Stimulated activated CD4-positive, alpha-beta T cell treated with anti-CD3 and anti-CD28 coated beads, Interleukin-2, amount 100 ng/mL, for 4 hours (primary cell): ENCODE results near the gene NUDT5.

Experiments used
- DNase-seq: peaks from one replicate; pipeline ENCODE4 v3.0.0-alpha.2; 2020; ENCODE audit warnings: low read depth

Gene NUDT5

GRCh38 chr10:12162927-12163326 is 32.8 kb downstream of the NUDT5 start:
- no peak for DNase-seq

- DNase-seq, result no peak
Observed at GRCh38 chr10:12160664-12161063, 35.0 kb downstream of the NUDT5 start.

GRCh38 chr10:12158111-12158510 is 37.6 kb downstream of the NUDT5 start:
- no peak for DNase-seq

DNA sequence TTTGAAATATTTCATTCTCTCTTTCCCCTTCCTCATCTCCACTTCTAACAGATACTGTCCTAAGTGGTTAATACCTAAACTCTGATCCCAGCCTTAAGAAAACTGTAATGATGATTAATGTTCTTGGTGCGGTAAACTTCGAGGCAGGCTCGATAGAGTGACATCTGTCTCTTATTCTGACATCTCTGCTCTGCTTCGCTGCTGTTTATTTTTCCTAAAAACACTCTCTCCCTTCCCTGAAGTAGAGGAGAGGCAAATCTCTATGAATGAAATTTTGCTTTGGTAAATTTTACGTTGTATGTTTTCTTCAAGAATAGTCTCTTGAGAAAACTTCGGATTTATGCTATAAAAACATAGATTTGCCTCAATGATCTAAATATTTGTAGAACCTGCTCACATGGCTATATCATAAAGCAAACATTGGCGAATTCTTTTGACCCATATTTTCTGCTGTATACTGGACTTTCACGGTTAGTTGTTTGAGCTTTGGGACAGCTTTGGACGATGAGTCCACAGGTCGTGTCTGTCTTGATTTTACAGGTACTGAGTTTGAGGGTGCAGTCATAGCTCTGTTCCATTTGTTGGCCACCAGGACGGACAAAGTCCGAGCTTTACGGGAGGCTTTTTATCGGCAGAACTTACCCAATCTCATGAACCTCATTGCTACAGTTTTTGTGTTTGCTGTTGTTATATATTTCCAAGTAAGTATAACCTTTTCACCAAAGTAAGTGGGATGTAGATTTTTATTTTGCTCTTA is 39.1 kb downstream of the NUDT5 start:
- no peak for DNase-seq

DNA sequence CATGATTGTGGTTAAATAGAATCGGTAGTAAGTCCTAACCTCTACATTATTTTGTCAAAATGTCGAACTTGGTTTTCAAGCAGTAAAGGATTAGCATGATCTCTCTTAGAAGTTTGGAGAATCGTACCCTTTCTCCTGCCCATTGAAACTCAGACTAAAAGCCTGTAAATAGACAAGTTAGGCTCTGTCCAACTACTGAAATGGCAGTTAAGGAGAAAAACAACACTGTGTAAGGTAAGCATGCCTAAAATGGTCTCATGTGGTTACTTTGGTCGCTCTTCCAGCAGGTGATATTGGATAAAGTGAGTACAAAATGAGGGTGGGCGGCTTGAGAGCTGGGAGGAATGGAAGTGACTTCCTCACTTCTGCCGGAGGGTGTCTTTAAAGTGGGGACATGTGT is 41.2 kb downstream of the NUDT5 start:
- no peak for DNase-seq

DNA sequence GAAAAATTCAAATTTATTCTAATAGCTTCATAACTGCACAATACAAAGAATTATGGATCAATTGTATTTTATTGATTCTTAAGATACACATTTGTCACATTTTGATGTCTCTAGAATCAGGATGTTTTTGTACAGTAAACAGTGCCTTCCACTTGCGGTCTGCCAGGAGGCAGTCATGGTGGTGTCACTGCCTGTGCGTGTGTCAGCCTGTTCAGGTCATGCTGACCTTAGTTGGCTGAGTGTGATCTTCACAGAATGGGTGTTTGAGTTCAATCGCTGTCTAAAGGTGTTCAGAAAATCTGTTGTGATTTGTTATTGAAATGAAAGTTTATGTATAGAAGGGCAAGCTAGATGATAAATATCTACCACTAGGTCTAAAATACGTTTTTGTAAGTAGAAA is 45.5 kb downstream of the NUDT5 start:
- no peak for DNase-seq

DNA sequence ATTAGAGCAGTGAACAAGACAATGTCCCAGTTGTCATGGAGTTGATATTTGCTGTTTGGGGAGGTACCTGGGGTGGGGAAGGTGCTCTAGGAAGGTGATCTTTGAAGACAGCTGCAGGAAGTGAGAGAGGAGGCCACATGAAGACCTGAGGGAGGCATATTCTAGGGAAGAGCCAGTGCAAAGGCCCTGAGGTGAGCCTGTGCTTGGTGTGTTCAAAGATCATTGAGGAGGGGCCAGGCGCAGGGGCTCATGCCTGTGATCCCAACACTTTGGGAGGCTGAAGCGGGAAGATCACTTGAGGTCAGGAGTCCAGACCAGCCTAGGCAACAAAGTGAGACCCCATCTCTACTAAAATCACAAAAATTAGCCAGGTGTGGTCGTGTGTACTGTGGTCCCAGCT is 51.2 kb downstream of the NUDT5 start:
- no peak for DNase-seq

DNA sequence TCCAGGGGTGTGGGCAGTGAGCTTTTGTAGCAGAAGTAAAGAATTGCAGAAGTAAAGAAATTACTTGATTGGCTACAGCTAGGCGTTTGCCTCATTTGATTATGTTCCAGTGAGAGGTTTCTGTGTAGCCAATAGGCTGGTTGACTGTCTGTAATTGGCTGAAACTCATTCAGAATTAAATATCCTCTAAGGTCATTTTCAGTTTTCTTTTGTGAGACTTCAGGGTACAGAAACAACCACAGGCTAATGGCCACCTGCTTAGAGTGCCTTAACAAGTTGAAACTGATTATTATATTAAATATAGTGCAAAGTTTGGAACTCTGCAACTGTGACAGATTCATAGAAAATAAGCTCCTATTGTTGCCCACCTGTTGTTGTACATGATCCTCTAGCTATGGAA is 55.7 kb downstream of the NUDT5 start:
- DNase-seq, result no peak

GRCh38 chr10:12135631-12136030 is 60.1 kb downstream of the NUDT5 start:
- DNase-seq, result no peak

- peak; percentile 12 for DNase-seq
Observed at GRCh38 chr10:12130237-12130872, 65.3 kb downstream of the NUDT5 start.

GRCh38 chr10:12129222-12130111 is 66.2 kb downstream of the NUDT5 start, which contains the start of gene SEC61A2:
Gene SEC61A2, plus strand, starts transcription at chr10:12129677. Its CDS starts 111 bp downstream, at chr10:12129788.
- peak; percentile 97 for DNase-seq

DNA sequence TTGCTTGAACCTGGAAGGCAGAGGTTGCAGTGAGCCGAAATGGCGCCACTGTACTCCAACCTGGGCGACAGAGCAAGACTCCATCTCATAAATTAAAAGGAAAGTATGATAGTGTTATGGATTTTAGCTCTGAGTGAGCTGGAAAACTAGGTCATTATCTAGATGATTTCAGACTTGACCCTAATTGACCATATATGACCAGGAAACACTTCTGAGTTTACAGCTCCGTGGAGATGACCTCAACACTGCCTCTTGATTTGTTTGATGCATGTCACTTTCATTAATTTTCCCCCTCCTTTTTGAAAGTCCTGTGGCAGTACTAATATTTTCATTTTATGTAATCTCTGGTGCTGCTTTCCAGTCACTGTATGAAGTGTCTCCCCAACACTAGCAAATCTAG is 74.0 kb downstream of the NUDT5 start:
- DNase-seq, result no peak
